ENCODE data around the gene YPEL5. TPM values are rescaled to one million over a fixed set of nuclear protein-coding genes. Genes with fewer than 3 reads are reported as not detected.
A peak's percentile ranks its signal among the peaks of the same experiment; 100 is the strongest.

YPEL5 gene
- polyA plus RNA-seq, 2 of the 4 experiments (the other 2 are of a cell fraction): 45.6 to 89.6 TPM

DNA sequence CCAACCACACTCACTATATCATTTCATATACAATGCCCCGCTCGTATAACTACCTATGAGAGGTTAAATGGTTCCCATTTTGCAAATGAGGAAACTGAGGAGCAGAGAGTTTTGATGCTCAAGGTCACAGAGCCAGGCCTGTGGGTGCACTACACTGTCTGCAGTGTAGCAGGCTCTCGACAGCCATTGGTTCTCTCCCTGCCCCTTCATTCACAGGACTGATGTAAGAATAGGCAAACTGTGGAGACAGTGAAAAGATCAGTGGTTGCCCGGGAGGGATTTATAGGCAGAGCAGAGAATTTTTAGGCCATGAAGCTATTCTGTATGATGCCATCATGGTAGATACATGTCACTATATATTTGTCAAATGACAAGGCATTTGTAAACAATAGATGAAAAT lies 45.5 kb downstream of the YPEL5 start:
- DNase-seq (ENCODE audit: low read depth in 1 of 2, low spot score in 1 of 2): no peak
- no peak for TF ChIP-seq JUN (IDR thresholded peaks at IDR 0.05)
- TF ChIP-seq HOXB13 (CRISPR knock-in tag; IDR thresholded peaks at IDR 0.05; ENCODE audit: low read depth): no peak
- TF ChIP-seq NPAS2 (CRISPR knock-in tag; IDR thresholded peaks at IDR 0.05; ENCODE audit: borderline replicate concordance): no peak
- no peak for TF ChIP-seq EP300 (IDR thresholded peaks at IDR 0.05)
- TF ChIP-seq CBX2 (IDR thresholded peaks at IDR 0.05; ENCODE audit: borderline replicate concordance, low read depth): no peak
- no peak for TF ChIP-seq CBX8 (IDR thresholded peaks at IDR 0.05)
- no peak for TF ChIP-seq HES2 (IDR thresholded peaks at IDR 0.05)
- TF ChIP-seq RCOR1 (IDR thresholded peaks at IDR 0.05; ENCODE audit: low read depth, low read length): no peak
- no peak for TF ChIP-seq HOXA7 (CRISPR knock-in tag; IDR thresholded peaks at IDR 0.05)
- no peak for TF ChIP-seq FOSB (CRISPR knock-in tag; IDR thresholded peaks at IDR 0.05)
- TF ChIP-seq BHLHE40 (IDR thresholded peaks at IDR 0.05; ENCODE audit: low read depth, low read length): no peak
- 69% methylated on average over 4 of the region's 4 CpGs for WGBS (ENCODE audit: missing lambda C conversion rate)
- Histone ChIP-seq H3K4me1 (no peaks in the 10 kb centered on the region), H3K9me3 (no peaks in the 10 kb centered on the region), H3K4me2 (no peak overlapping the region), H3K27ac (no peak overlapping the region), H3K4me3 (no peak overlapping the region)
- ChIA-PET CTCF (interaction anchor here (0.9 to 2.0 kb wide), 6 partner anchors 17 to 521 kb away, joined by 3 to 9 read pairs (median 4); no protein-coding TSS in a partner anchor), POLR2A (no interaction called here)
- ATAC-seq: no peak
- no peak for FAIRE-seq

DNA sequence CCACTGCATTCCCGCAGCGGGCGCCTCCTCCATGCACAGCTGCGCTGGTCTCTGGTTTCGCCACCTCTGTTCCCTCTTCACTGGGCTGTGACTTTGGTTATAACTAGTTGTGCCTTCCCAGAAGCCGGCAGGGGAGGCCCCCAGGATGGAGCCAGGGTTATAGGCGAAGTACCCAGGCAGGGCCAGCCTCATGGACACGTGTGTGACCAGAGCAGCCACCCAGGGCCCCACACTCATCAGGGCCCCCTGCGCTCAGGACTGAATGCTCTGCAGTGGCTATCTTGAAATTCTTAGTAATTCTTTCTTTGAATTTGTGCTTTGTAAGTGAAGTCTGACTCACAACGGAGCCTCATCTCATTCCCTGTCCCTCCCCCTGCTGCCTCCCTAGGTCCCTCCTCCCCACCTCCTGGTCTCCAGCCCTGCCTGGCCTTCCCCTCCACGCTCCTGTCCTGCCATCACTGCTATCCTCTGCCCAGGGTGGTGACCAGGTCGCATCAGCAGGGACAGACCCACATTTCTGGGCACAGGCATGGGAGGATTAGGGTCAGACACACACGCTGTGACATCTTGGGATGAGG lies 46.4 kb downstream of the YPEL5 start:
- POLR2A ChIA-PET: no interaction called here
- DNase-seq (ENCODE audit: low read depth in 1 of 2, low spot score in 1 of 2): no peak
- peak; percentile 11 to 36; a peak in 3 of 6 replicates for ATAC-seq
- Histone ChIP-seq H3K27ac (no peak overlapping the region), H3K4me1 (no peaks in the 10 kb centered on the region), H3K9me3 (no peaks in the 10 kb centered on the region), H3K4me3 (no peak overlapping the region), H3K4me2 (no peak overlapping the region)
- 66% methylated on average over 13 of the region's 13 CpGs for WGBS (ENCODE audit: missing lambda C conversion rate)
- no peak for TF ChIP-seq ZC3H11A (IDR thresholded peaks at IDR 0.05)
- TF ChIP-seq CBX2 (IDR thresholded peaks at IDR 0.05; ENCODE audit: borderline replicate concordance, low read depth): no peak
- TF ChIP-seq RARB (CRISPR knock-in tag; IDR thresholded peaks at IDR 0.05): no peak
- no peak for TF ChIP-seq FOXS1 (CRISPR knock-in tag; IDR thresholded peaks at IDR 0.05)
- TF ChIP-seq CHD2 (IDR thresholded peaks at IDR 0.05; ENCODE audit: low read length, partially characterized antibody): no peak
- TF ChIP-seq PHF8 (IDR thresholded peaks at IDR 0.05; ENCODE audit: borderline replicate concordance, low read depth): no peak
- no peak for TF ChIP-seq FOSL2 (IDR thresholded peaks at IDR 0.05)
- TF ChIP-seq FOSL2 (CRISPR knock-in tag; IDR thresholded peaks at IDR 0.05): no peak
- no peak for FAIRE-seq
- CTCF ChIA-PET: interaction anchor here (0.6 to 2.0 kb wide), 9 partner anchors 15 to 1981 kb away, joined by 3 to 9 read pairs (median 4); no protein-coding TSS in a partner anchor

DNA sequence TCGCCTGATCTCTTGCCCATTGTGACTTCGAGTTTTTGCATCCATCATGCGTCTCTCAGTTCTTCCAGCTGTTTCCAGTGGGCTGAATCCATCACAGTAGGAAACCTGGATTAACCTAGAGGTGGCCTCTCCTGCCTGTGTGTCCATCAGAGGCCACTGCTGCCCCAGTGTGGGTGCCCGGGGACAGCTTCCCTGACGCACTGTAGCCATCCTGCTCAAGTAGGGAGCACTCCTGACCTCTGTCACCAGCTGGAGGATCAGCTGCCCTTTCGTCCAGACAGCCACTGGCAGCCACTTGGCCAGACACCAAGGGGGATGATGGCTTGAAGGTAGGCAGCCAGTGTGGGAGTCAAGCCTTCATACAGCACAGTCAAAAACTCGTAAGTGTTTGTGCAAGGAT lies 47.6 kb downstream of the YPEL5 start:
- ATAC-seq (no peak), FAIRE-seq (no peak), DNase-seq (ENCODE audit: low read depth in 1 of 2, low spot score in 1 of 2) (no peak)
- ChIA-PET POLR2A (no interaction called here), CTCF (interaction anchor here (1.1 to 4.6 kb wide), 4 partner anchors 14 to 515 kb away, joined by 4 to 17 read pairs (median 6); no protein-coding TSS in a partner anchor)
- Histone ChIP-seq H3K4me3 (no peak overlapping the region), H3K27ac (no peak overlapping the region), H3K4me2 (no peak overlapping the region), H3K4me1 (no peaks in the 10 kb centered on the region), H3K9me3 (no peaks in the 10 kb centered on the region)
- TF ChIP-seq MAZ (IDR thresholded peaks at IDR 0.05; ENCODE audit: borderline replicate concordance, low read depth, low read length): no peak
- TF ChIP-seq GATA3 (IDR thresholded peaks at IDR 0.05; ENCODE audit: borderline replicate concordance): no peak
- no peak for TF ChIP-seq FOXS1 (CRISPR knock-in tag; IDR thresholded peaks at IDR 0.05)
- TF ChIP-seq RCOR1 (IDR thresholded peaks at IDR 0.05; ENCODE audit: low read depth, low read length): no peak
- TF ChIP-seq PHF8 (IDR thresholded peaks at IDR 0.05; ENCODE audit: borderline replicate concordance, low read depth): no peak
- no peak for TF ChIP-seq ZNF302 (CRISPR knock-in tag; IDR thresholded peaks at IDR 0.05)
- TF ChIP-seq TP53 (CRISPR knock-in tag; IDR thresholded peaks at IDR 0.05): no peak
- no peak for TF ChIP-seq NR3C1 (IDR thresholded peaks at IDR 0.05)
- no peak for TF ChIP-seq RNF2 (IDR thresholded peaks at IDR 0.05; ENCODE audit: borderline replicate concordance, low read depth)
- TF ChIP-seq ZSCAN20 (CRISPR knock-in tag; IDR thresholded peaks at IDR 0.05): no peak
- TF ChIP-seq, protein P1, sequence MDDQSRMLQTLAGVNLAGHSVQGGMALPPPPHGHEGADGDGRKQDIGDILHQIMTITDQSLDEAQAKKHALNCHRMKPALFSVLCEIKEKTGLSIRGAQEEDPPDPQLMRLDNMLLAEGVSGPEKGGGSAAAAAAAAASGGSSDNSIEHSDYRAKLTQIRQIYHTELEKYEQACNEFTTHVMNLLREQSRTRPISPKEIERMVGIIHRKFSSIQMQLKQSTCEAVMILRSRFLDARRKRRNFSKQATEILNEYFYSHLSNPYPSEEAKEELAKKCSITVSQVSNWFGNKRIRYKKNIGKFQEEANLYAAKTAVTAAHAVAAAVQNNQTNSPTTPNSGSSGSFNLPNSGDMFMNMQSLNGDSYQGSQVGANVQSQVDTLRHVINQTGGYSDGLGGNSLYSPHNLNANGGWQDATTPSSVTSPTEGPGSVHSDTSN (IDR thresholded peaks at IDR 0.05): no peak
- TF ChIP-seq RAD21 (conservative IDR thresholded peaks at IDR 0.05 in 1 of 2, IDR thresholded peaks at IDR 0.05 in 1 of 2): no peak
- TF ChIP-seq NFE2L2 (conservative IDR thresholded peaks at IDR 0.05; ENCODE audit: low read length): no peak
- TF ChIP-seq CHD2 (IDR thresholded peaks at IDR 0.05; ENCODE audit: low read length, partially characterized antibody): no peak
- no peak for TF ChIP-seq HES2 (IDR thresholded peaks at IDR 0.05)
- no peak for TF ChIP-seq CBX2 (IDR thresholded peaks at IDR 0.05; ENCODE audit: borderline replicate concordance, low read depth)
- TF ChIP-seq FOSB (CRISPR knock-in tag; IDR thresholded peaks at IDR 0.05): no peak
- TF ChIP-seq EHMT2 (IDR thresholded peaks at IDR 0.05; ENCODE audit: low read depth): no peak
- TF ChIP-seq BHLHE40 (IDR thresholded peaks at IDR 0.05; ENCODE audit: low read depth, low read length): no peak
- TF ChIP-seq ZFP36 (IDR thresholded peaks at IDR 0.05; ENCODE audit: borderline replicate concordance, partially characterized antibody): no peak
- WGBS (ENCODE audit: missing lambda C conversion rate): 63% methylated on average over 7 of the region's 7 CpGs
